SIG-M5 treated with dmso at 0.1 percent for 504 hours (cell line): ENCODE data around the gene DTD2.

Experiments used
- DNase-seq: peaks from one replicate; lab custom pipeline; 2025; ENCODE audit not compliant: unreplicated experiment; lab: John Stamatoyannopoulos, UW

The DTD2 gene

DNA sequence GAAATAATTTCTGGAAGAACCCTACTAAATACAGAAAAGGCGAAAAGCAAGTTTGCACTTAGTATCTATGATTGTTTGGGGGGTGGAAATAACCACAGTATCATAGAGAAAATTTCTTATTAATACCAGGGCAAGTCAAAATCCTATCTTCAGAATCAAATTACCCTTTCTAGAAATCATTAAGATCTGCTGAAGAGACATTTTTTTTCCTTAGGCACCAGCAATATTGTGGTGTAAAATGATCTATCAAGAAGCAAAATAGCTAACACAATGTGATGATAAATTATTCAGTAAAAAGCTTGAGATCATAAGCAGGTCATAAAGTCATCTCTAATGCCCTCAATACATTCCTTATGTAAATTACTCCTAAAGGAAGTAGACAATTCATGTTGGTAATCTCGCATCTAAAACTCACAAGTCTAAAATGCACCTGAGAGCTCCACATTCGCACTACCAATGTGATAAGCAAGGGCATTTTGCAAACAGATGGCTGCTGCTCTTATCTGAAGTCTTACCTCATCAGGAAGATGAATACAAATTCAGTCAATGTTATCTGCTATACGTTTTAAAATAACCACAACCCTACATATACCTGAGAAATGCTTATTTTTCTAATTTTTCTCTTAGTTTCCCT is 51.6 kb downstream of the DTD2 start:
- DNase-seq = no peak

DNA sequence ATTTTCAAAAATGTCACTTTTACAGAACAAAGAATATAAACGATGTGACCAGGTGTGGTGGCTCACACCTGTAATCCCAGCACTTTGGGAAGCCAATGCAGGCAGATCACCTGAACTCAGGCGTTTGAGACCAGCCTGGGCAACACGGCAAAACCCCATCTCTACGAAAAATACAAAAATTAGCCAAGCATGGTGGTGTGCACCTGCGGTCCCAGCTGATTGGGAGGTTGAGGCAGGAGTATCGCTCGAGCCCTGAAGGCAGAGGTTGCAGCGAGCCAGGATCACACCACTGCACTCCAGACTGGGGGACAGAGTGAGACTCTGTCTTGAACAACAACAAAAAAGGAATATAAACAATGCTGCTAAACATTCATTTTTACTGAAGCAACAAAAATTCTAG is 52.2 kb downstream of the DTD2 start:
- no peak for DNase-seq

DNA sequence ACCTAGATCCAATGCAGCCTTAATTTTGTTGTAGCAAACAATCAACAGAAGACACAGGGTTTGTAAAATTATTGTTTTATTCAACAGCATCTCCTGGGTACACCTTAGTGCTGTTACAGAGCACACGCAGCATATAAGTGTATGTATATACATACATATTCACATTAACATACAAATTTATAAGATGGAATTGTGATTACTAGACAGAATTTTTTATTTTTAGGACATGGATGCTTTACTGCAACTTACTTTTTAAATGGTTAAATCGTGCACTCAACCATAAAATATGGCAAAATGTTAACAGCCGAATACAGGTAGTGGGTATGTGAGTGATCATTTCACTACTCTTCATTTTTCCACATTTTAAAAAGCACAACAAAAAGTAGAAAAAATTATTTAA is 53.6 kb downstream of the DTD2 start:
- no peak for DNase-seq

DNA sequence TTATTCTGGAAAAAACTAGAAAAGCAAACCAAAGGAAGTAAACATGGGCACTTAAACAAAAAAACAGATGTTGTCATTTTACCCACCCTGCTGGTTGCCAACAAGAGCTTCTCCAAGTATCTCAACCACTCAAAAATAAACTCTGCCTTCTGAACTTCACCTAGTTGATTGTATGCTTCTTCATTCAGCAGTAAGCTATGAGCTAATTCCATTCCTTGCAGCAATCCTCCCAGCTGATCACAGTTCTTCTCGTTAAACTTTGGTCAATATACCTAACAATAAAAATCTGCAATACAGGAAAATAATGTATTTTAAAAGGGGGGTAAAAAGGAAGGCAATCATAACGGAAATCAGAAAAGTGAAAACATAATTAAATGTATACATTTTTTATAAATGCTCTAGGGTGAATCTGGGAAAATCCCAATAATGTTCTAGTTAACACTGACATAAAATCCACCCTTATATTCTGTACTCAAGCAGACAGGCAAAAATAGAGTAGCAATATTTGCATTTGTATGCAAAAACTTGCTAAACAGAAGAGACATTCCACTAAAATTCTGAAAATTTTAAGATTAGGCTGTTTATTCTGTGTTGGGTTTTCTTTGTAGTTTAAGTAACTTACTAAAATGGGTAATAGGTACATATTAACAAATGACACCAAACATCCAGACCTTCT is 54.4 kb downstream of the DTD2 start:
- DNase-seq = no peak

DNA sequence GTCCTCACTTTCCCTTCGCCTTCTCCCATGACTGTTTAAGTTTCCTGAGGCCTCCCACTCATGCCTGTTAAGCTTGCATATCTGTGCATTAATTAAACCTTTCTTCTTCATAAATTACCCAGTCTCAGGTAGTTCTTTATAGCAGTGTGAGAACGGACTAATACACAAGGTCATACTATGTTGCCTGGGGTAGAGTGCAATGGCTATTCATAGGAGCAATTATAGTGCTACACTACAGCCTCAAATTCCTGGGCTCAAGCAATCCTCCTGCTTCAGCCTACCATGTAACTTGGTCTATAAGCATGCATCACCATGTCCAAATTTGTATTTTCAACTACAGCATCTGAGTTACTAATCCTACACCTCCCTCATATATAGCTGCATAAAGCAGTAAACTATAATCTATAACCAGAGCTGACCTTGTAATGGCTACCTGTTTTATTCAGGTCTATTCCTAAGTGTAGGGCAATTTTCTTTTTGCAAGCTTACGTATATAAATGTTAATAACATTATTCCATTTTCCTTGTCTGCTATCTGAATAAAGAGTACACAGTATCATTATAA is 55.9 kb downstream of the DTD2 start:
- no peak for DNase-seq

DNA sequence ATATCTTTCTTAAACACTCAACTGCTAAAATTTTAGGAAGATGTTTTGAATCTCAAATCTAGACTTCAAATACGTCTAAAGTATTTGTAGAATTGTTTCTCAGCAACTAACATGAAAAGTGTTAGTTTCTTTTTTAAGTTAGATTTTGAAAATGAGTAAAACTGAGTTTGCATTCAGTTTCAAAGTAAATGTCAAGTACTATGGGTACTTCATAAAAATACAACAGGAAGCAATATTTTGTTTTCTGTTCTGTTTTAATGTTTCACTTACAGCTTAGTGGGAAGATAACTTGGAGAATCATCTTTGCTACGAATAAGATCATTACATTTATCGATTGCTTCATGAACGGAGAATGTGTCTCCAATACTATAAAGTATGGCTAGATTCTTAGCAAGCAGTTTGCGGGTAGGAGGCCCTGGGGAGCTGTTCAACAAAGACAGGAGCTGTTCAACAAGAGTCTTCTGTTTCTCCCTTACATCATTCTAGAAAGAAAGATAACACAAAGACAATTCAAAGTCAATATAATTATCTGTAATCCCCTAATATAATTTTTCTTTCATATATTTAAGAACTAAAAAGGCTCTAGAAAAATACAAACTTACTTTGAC is 57.2 kb downstream of the DTD2 start:
- no peak for DNase-seq
